Parathyroid adenoma (tissue), 2 donors: Measurements from ENCODE around the gene GTPBP8.

Experiments
- H2AFZ ChIP-seq: fragments of 300-600 bp; sonication (generic); one replicate; pipeline ENCODE4 v1.7.0; 2017; ENCODE audit warnings: antibody characterized with exemption, mild to moderate bottlenecking
- H3K27ac ChIP-seq: fragments of 300-600 bp; sonication (generic); one replicate; pipeline ENCODE4 v1.7.0; 2017
- H3K27me3 ChIP-seq: fragments of 300-600 bp; sonication (generic); one replicate; pipeline ENCODE4 v1.7.0; 2017; ENCODE audit warnings: low read length; ENCODE audit not compliant: control insufficient read depth, insufficient read depth
- H3K36me3 ChIP-seq: fragments of 300-600 bp; sonication (generic); one replicate; pipeline ENCODE4 v1.7.0; 2017; ENCODE audit warnings: low read length; ENCODE audit not compliant: control insufficient read depth, insufficient read depth
- H3K4me1 ChIP-seq: fragments of 300-600 bp; sonication (generic); one replicate; pipeline ENCODE4 v1.7.0; 2017; ENCODE audit warnings: control low read depth
- H3K4me2 ChIP-seq: fragments of 300-600 bp; sonication (generic); one replicate; pipeline ENCODE4 v1.7.0; 2017; ENCODE audit warnings: low read length
- H3K4me3 ChIP-seq: fragments of 300-600 bp; sonication (generic); one replicate; pipeline ENCODE4 v1.7.0; 2017; ENCODE audit warnings: low read depth, low read length
- H3K79me2 ChIP-seq: fragments of 300-600 bp; sonication (generic); one replicate; pipeline ENCODE4 v1.7.0; 2017; ENCODE audit warnings: control low read depth
- H3K9ac ChIP-seq: fragments of 300-600 bp; sonication (generic); one replicate; pipeline ENCODE4 v1.7.0; 2017; ENCODE audit warnings: mild to moderate bottlenecking
- H3K9me3 ChIP-seq: fragments of 300-600 bp; sonication (generic); one replicate; pipeline ENCODE4 v1.7.0; 2017; ENCODE audit warnings: low read length; ENCODE audit not compliant: control insufficient read depth
- CTCF ChIP-seq: fragments of 300-600 bp; sonication (generic); IDR thresholded peaks from one replicate; pipeline ENCODE4 v1.7.0; 2017; ENCODE audit warnings: antibody characterized with exemption, mild to moderate bottlenecking
- donor health status: primary hyperparathyroidism.

GTPBP8 gene

GRCh38 chr3:113005611-113006010 lies 14.8 kb downstream of the GTPBP8 start:
- no peak for TF ChIP-seq CTCF
- no peaks in the 10 kb centered on the region for H3K4me1 ChIP-seq
- H3K79me2 ChIP-seq, result no peaks in the 10 kb centered on the region
- no peaks in the 10 kb centered on the region for H3K36me3 ChIP-seq
- no peak overlapping the region for H3K9ac ChIP-seq
- no peaks in the 10 kb centered on the region for H3K9me3 ChIP-seq
- H2AFZ ChIP-seq, result no peak overlapping the region
- no peaks in the 10 kb centered on the region for H3K27me3 ChIP-seq
- H3K4me3 ChIP-seq, result no peak overlapping the region
- H3K4me2 ChIP-seq, result no peak overlapping the region
- no peak overlapping the region for H3K27ac ChIP-seq

- no peak overlapping the region for H3K4me2 ChIP-seq
- H3K9me3 ChIP-seq, result no peaks in the 10 kb centered on the region
- no peak overlapping the region for H3K27ac ChIP-seq
- TF ChIP-seq CTCF, result no peak
- no peaks in the 10 kb centered on the region for H3K27me3 ChIP-seq
- H3K4me3 ChIP-seq, result no peak overlapping the region
- H3K79me2 ChIP-seq, result no peaks in the 10 kb centered on the region
- H2AFZ ChIP-seq, result no peak overlapping the region
- H3K4me1 ChIP-seq, result no peaks in the 10 kb centered on the region
- no peak overlapping the region for H3K9ac ChIP-seq
- H3K36me3 ChIP-seq, result no peaks in the 10 kb centered on the region
These were observed 15.7 kb downstream of the GTPBP8 start for GRCh38 chr3:113006359-113007056.

GRCh38 chr3:113008117-113008516 lies 17.3 kb downstream of the GTPBP8 start:
- Histone ChIP-seq H3K27me3 (no peaks in the 10 kb centered on the region), H3K27ac (no peak overlapping the region), H3K36me3 (no peaks in the 10 kb centered on the region), H3K79me2 (no peaks in the 10 kb centered on the region), H2AFZ (no peak overlapping the region), H3K4me1 (no peaks in the 10 kb centered on the region), H3K9ac (no peak overlapping the region), H3K4me3 (no peak overlapping the region), H3K9me3 (no peaks in the 10 kb centered on the region), H3K4me2 (no peak overlapping the region)
- no peak for TF ChIP-seq CTCF

- no peak overlapping the region for H3K4me2 ChIP-seq
- no peak overlapping the region for H3K4me3 ChIP-seq
- no peak overlapping the region for H2AFZ ChIP-seq
- no peaks in the 10 kb centered on the region for H3K27me3 ChIP-seq
- no peaks in the 10 kb centered on the region for H3K9me3 ChIP-seq
- H3K9ac ChIP-seq, result no peak overlapping the region
- peaks cover 6% of the 10 kb centered on the region for H3K4me1 ChIP-seq
- no peak overlapping the region for H3K27ac ChIP-seq
- no peak for TF ChIP-seq CTCF
- H3K36me3 ChIP-seq, result no peaks in the 10 kb centered on the region
- H3K79me2 ChIP-seq, result no peaks in the 10 kb centered on the region
These were observed 22.8 kb downstream of the GTPBP8 start for GRCh38 chr3:113013593-113013992.
